Stimulated activated CD4-positive, alpha-beta T cell treated with anti-CD3 and anti-CD28 coated beads, Interleukin-12 subunit alpha, Interleukin-12 subunit beta, amount 100 ng/mL, for 4 hours (primary cell): Measurements from ENCODE around the gene ST6GALNAC3.
A peak's percentile ranks its signal among the peaks of the same experiment; 100 is the strongest.
"Not testable (repeated sequence)": the region's sequence is repeated elsewhere in the genome, so short reads cannot be mapped to it uniquely, and the experiment has no call there.

Source experiments
- DNase-seq: peaks from one replicate; pipeline ENCODE4 v3.0.0-alpha.2; 2020

ST6GALNAC3 gene

DNA sequence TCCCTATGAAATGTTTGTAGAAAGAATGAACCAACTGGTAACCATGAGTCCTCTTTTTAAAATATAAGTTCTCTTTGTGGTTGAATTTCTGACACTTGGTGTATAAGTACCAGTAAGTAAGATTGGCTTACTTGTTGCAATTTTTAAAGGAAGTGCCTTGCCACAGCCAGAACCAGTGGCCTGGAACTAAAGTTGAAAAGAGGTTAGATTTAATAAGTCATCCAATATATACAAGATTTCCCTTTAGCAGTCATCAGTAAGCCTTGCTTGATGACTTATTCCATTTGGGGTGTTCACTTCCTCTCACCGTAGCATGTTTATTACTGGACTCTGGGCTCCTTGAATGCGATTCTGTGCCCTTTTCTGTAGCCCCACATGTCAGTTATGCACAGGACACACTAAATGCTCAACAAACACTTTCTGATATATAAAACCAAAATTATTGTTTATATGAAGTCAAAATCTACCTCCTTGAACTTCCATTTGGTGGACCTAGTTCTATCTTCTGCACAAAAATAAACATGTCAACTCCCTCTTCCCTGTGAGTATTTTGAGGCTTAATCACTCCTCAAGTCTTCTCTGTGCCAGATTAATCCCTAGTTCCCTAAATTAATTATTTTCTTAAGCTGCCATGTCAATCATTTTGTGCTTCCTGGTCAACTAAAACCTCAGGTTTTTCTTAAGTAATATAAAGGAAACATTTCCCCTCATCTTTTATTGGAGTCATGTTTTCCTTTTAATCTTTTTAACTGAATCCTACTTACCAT, 218.1 kb downstream of the ST6GALNAC3 start:
- no peak for DNase-seq

DNA sequence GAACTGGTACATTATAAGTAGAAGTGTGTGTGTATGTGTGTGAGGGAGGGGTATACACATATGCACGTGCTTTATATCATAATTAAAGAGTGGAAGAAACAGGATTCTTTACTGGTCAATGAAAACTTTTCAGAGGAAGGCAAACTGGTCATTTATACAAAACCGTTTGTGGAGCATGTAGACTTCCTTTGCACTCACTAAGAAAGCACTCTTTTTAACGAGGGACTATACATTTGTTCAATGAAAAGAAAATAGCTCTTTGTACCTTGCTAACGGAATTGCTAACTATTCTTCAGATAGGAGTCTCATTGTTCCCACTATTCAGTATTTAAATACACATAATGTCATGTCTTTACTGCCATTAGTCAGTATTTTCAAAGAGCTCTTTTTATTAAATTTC, 219.3 kb downstream of the ST6GALNAC3 start:
- no peak for DNase-seq

DNA sequence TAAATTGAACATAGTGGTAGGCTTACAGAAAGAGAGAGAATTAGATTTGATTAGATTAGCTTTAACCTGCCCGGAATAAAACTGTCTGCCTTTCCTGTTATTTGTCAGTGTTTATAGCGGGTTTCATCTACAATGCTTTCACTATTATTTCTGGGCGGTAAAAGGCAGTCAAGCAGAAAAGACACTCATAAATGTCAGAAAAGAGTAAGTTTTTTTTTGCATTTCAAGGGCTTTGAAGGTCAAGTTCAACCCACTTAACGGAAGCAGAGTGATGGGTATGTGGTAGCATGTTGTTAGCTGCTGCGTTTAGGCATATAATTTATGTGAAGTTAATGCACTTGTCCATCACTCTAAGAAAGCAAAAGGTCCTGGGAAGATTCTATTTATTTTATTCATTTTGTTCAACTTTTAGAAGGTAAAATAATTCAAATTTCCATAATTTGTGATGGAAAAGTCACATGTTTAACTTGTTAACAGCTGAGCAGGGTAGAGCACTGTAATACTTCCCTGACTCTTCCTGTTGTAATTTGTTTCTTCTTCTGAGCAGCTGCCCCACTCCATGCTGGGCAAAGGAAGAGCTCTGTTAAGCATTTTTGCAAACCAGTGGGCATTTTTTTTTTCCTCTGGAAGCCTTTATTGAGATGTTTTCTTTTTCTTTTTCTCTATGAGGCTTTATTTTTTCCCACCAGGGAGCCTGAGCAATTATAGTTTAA, 220.1 kb downstream of the ST6GALNAC3 start:
- no peak for DNase-seq

DNA sequence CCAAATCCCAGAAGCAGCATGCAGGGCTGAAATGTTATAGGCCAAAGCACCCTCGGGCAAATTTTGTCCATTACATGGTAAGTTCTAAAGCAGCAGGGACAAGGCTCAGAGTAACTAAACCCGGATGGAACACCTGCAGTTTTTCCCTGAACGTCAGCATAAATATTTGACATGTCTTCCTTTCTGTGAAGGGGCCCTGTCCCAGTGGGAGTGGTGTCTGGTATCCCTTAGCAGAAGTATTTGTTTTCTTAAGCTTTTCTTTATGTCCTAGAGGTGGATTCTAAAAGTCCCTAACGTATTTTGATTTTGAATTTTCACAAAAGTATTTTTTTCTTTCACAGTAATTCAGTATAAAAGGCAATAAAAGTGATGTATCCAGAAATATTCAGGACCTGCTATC, 223.9 kb downstream of the ST6GALNAC3 start:
- DNase-seq = no peak

DNA sequence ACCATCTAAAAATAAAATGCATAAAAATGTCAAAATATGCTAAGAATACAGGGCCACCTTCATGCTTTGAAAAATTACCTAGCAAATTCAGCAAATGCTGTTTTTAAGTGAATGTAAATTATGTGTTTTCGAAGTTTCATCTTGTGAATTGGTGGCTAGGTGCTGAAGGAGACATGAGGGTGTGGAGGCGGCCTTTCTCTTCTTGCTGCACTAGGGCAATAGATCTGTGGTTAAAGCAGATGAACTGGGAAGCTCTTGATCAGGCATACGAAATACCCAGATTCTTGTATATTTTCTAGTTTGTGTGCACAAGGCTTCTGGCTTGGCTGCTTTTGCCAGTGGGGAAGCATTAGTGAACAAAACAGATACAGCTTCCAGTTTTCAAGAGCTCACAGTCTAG, 224.5 kb downstream of the ST6GALNAC3 start:
- DNase-seq = no peak

DNA sequence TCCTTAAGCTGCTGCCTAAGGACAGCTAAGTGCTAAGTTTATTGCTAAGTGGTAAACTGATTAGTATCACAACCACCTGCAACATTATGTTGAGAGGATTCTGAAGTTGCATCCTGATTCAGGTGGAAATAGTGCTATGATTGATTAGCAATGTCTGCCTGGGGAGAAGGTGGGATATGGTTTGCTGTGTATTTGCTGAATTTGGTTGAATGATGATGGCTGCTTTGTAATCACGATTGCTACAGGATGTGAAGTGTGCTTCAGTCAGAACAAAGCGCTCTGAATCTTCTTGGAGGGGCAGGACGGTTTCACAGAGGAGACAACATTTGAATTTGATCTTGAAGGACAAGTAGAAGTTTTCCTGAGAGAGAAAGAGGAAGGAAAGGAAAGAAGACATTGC, 226.0 kb downstream of the ST6GALNAC3 start:
- DNase-seq = no peak

DNA sequence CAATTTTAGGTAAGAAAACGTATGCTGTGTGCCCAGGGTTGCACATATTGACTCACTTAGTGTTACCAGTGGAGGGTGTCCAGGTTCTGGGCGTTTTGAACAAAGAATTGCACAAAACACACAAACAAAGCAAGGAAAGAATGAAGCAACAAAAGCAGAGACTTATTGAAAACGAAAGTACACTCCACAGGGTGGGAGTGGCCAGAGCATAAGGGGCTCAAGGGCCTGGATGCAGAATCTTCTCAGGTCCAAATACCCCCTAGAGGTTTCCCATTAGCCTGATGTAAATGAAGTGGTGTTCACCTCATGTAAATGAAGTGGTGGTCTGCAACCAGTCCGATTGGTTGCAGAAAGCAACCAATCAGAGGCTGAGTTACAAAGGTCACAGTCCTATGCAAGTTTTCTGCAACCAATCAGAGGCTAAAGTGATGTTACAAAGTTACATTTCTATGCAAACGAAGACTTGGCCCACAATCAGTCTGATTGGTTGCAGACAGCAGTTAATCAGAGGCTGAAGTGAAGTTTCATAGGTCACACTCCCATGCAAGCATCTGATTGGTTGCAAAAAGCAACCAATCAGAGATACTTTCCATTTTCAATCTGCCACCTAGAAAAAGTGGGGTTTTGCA, 228.3 kb downstream of the ST6GALNAC3 start:
- no peak for DNase-seq

DNA sequence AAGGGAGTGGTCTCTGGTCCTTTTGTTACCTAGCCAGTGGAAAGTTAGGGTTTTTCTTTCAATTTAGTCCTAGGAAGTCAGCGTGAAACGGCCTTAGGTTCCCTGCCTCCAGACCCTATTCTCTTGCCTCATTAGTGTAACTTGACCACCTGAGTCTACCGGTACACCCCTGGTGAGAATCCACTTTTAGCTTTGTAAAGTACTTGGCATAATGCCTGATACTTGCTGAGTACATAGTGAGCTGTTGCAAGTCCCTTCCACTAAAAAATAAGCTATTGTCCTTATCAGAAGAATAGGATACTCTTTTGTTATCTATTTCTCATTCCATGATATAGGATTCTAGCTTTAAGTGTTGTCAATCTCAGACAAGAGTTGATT, 228.8 kb downstream of the ST6GALNAC3 start:
- no peak for DNase-seq

DNA sequence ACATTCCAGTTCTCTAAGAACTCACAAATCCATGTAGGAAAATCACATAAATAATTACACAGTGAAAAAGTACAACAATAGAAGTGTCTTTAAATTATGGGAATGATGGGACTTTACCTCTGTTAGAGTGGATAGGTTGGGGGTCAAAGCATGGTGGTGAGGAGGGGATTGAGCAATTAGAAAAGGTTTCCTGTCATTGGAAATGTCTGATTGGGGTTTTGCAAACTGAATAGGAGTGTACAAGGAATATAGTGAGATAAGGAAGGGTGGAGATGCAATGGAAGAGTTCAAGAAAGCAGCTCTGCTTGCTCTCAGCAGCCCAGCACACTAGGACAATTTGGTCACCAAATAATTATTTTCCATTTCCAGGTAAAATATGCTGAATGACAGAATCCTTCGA, 238.8 kb downstream of the ST6GALNAC3 start:
- no peak for DNase-seq

DNA sequence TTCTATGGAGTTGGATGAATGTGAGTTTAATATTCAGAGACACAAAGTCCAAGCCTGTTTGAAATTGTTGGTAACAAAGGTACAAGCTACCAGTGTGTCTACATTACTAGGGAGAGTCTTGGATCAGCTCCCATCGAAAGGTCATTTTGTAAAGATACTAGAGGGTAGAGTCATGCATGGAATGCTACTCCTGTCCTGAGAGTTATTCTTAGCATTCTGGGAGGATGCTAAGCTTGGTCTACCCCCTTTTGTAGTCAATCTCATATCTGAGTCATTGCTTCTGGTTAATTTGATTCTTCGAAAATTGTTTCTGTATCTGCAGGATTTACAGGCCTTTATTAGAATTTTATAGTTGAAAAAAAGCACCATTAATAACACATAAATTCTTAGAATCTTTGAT, 240.2 kb downstream of the ST6GALNAC3 start:
- no peak for DNase-seq

DNA sequence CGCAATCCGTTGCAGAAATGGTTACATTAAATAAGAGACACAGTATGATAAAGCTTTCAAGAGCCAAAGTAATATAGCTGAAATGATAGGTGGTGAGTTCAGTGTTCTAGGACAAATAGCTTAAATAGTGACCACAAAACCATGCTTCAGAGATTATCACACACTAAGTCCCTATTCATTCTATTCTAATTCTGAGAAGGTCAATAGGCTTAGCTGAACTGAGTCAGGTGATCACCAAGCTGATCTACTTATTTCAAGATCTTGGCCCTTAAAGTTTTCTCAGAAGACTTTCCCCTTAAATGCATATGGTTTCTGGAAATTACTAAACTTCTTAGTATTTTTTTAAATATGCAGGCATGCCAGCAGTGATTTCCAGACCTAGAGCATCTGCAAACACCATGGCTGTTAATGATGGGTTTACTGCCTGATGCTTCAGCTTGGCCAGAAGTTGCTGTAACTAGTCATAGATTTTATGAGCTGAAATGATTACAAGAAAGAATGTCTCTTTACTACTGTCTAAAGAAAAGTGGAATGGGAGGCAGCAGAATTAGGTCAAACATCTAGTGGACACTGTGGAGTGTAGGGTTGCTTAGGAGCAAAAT, 242.9 kb downstream of the ST6GALNAC3 start:
- no peak for DNase-seq

DNA sequence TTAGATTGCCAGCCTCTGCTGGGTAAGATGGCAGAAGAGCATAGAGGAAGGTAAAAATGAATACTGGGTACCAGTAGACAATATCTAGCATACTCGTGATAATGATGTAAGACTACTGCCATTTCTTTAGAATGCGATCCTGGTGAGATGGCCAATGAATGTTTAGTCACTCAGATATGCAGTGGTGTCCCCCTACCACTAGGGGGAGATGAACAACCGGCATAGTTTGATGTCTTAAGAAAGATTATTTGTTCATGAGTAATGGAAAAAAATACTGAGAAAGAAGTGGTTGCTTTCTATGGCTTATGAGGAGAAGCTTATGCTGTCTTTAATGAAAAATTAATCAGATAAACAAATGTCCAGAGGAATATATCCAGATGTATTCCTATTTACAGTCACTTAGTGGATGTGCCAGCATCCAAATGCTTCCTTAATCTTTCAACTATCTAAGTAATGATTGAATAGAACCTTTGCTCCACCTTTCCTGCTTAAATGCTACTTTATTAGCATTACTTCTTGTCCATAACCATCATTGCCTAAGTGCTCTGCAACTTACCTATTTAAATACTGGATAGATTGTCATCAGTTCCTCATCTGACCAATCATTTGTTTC, 256.6 kb downstream of the ST6GALNAC3 start:
- DNase-seq = peak; percentile 6

DNA sequence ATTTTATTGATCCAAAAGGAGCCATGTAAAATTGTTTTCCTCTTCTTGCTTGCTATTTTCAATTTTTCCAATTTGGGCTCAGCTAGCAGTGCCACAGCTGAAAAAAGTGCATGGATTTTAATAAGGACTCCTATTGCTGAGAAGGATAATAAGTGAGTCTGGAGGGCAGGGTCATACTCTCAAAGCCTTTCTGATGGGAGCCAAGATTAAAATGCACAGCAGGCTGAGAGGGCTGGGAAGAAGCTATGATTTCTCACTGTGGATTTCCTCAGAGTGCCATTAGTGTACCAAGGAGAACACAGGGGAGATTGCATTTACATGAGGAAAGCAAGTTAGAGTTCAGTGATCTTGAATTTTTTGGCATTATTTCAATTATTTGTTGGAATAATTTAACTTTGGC, 261.3 kb downstream of the ST6GALNAC3 start:
- no peak for DNase-seq

DNA sequence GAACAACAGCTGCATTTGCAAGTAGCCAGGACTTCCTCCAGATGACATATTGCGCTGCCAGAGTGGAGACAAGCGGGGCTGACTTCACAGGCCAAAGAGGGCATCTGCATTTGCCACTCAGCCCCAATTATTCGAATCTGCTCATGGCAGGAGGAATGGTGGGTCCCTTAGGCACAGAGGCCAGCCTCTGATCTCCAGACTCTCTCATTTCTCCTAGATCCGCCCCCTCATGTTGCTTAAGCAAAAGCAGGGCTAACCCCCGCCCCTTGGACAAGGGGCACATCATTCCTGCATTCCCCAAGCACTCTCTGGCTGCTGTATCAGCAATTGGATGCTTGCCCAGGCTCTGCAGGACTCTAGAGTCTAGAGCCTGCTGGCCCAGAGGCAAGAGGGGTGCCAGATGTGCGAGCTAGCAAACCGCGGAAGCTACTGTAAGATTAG, 262.4 kb downstream of the ST6GALNAC3 start:
- no peak for DNase-seq

DNA sequence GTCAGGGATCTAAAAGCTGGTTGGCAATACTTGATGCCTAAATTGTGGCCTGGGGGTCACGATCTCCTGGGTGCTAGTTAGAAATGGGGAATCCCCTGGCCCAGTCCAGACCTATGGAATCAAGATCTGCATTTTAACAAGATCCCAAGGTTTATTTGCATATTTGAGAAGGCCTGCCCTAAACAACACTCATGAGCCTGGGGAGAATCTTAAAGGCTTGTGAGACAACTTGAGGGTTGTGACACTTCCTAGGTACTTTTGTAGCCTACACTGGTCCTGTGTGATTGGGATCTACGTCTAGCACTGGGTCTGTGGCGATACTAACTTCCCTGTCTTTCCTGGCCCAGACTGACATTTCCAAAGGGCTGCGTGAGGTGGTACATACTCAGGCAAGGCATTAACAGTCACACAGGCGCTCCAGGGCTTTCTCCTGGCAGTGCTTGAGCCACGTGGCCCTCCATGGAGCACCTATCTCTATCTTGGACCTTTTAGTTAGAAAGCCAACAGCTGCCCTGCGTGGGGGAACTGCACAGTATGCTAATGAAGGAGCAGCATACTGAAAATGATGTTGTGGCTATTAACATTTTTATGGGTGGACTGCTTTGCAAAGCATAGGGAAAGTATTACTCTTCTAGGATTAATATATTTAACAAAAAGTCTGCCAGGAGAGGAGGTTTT, 263.1 kb downstream of the ST6GALNAC3 start:
- no peak for DNase-seq

DNA sequence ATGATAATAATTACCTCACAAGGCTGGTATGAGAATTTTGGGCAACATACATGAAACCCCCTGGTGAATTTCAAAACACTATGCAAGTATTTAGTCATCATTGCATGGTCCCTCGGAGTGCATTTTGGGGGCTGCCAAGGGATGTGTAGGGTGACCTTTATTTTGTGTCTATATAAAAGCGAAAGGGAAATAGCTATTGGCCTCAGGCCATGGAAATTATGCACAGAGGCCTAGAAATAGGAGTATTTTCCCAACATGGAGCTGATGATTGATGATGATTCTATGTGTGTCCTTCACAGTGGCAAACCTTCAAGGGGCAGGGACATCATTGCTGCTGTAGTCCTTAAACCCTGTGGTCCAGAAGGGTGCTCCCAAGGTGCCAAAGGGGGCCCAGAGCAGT, 265.5 kb downstream of the ST6GALNAC3 start:
- no peak for DNase-seq

DNA sequence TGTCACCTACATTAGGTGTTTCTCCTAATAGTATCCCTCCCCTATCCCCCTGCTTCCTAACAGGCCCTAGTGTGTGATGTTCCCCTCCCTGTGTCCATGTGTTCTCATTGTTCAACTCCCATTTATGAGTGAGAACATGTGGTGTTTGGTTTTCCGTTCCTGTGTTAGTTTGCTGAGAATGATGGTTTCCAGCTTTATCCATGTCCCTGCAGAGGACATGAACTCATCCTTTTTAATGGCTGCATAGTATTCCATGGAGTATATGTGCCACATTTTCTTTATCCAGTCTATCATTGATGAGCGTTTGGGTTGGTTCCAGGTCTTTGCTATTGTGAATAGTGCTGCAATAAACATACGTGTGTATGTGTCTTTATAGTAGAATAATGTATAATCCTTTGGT, 267.3 kb downstream of the ST6GALNAC3 start:
- not testable (repeated sequence) for DNase-seq

DNA sequence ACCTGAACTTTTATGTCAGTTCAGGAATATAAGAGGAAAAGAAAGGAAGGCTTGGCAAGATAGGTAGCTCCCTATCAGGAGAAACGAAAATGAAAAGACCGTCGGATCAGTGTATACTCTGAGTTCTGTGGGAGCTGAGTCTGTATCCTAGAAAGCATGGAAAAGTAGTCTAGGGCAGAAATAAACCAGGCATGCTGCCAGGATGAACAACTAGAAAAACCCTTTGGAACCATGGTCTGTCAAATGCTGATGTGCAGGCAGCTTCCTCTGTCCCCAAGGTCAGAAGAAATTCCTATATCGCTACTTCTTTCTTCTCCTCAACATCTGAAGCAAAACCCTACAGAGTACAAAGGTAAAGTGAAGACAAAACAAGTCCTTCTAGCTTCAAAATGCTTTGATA, 268.8 kb downstream of the ST6GALNAC3 start:
- DNase-seq = no peak

DNA sequence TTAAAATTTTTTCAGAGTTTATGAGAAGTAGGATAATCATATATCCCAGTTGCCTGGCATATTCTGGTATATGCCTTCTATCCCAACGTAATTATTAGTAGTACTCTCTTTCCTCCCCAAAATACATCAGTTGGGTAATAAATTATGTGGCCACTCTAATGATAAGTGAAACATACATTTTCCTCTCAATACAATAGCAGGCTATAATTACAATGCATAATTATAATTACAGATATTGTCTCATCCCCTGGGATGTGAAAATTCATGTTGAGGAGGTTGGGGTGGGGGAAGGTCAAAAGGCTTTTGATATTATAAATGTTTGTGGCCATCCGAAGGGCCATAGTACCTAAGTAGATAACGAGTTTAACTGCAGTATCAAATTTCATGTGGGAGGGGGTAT, 277.1 kb downstream of the ST6GALNAC3 start:
- DNase-seq = no peak

DNA sequence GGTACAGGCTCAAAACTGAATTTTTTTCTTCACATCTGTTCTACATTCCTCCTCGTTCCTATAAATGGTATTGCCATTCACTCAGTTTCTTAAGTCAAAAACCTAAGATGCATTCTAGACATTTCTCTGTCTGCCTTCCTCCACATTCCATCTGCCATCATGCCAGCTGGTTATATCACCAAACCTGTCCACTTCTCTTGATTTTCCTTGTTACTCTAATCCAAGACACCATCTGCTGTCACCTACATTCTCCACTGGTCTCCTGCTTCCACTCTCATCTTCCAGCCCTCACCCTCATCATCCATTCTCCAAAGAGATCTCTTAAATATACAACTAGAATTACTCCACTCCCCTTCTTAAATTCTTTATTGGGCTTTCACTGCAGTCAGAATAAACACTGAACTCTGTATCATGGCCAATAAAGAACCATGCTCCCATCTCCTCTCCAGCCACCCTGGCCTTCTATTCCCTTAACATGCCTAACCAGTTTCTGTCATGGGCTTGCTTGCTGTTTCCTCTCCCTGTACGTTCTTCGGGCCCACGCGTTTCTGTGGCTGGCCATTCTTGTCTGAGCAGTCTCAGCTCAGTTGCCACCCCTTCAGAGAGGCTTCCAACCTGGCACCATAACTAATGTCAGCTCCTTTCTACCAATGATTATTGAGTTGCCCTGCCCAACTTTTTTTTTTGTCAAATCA, 278.3 kb downstream of the ST6GALNAC3 start:
- no peak for DNase-seq

DNA sequence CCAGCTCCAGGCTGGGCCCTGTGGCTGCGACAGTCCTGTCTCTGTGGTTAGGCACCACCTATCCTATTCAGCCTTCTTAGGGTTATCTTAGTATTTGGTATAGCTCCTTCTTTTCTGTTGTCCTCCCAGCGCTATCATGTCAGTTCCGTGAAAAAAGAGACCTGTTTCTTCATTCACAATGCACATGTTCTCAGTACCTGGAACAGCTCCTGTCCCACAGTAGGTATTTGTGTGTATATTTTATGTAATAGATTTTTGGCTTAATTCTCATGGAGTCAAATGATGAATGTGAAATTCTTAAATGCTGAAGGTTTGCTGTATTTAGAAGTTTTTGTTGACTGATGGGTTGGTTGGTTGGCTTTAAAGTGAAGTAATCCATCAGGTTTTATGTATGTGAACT, 279.7 kb downstream of the ST6GALNAC3 start:
- DNase-seq = no peak

DNA sequence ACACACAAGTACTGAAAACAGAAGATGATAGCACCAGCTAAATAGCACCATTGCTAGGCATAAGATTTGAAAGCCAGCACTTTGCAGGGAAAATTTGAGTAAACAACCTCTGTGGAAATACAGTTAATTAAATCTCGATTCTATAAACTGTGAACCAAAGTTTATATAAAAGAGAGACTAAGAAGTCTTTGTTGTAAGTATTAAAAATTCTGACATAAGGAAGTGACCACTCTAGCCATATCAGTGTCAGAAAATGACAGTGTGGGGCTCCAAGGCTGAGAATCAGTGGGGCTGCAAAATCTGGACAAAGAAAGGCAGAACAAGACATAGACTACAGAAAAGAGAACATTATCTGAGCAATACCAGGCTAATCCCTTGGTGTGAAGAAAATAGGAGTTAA, 292.2 kb downstream of the ST6GALNAC3 start:
- no peak for DNase-seq
